Subcutaneous adipose tissue (tissue), 4 donors: Measurements from ENCODE around the gene PLPP1. TPM values are rescaled to one million over a fixed set of nuclear protein-coding genes. Genes with fewer than 3 reads are reported as not detected.

Experiments
- CTCF ChIP-seq: fragments of 450-650 bp; IDR thresholded peaks from one replicate; pipeline ENCODE4 v1.5.1; 2016; ENCODE audit warnings: low read depth, mild to moderate bottlenecking, control low read depth, antibody characterized with exemption, moderate library complexity
- total RNA-seq, 4 donors: library from RNA; depleted of rRNA; stranded (reverse); fragments of >200 nt; gene quantifications; one replicate each; pipeline ENCODE4 v1.1.0, GENCODE V29; 2016

The PLPP1 gene
- total RNA-seq, 4 donors from 2014 or later = 214 to 413 (median 287) TPM

- no peak for TF ChIP-seq CTCF
Measured at GRCh38 chr5:55533521-55534435, 986 bp downstream of the PLPP1 start.

- no peak for TF ChIP-seq CTCF
Measured at GRCh38 chr5:55530669-55531068, 4.1 kb downstream of the PLPP1 start.

- no peak for TF ChIP-seq CTCF
Measured at GRCh38 chr5:55524816-55525215, 9.9 kb downstream of the PLPP1 start.

- TF ChIP-seq CTCF = no peak
Measured at GRCh38 chr5:55523293-55523692, 11.5 kb downstream of the PLPP1 start.

GRCh38 chr5:55521881-55522280 lies 12.9 kb downstream of the PLPP1 start:
- TF ChIP-seq CTCF = no peak

GRCh38 chr5:55520117-55520839 lies 14.5 kb downstream of the PLPP1 start:
- TF ChIP-seq CTCF = no peak

- TF ChIP-seq CTCF = no peak
Measured at GRCh38 chr5:55518831-55519390, 15.9 kb downstream of the PLPP1 start.
